ENCODE measurements around the gene C2orf76. TPM values are rescaled to one million over a fixed set of nuclear protein-coding genes. Genes with fewer than 3 reads are reported as not detected.
A peak's percentile ranks its signal among the peaks of the same experiment; 100 is the strongest.
"Not testable (repeated sequence)": the region's sequence is repeated elsewhere in the genome, so short reads cannot be mapped to it uniquely, and the experiment has no call there.

Gene C2orf76
- total RNA-seq, 4 donors from 2014 or later: 6.7 to 10.6 (median 9.3) TPM

- H3K4me3 ChIP-seq: no peak overlapping the region
- TF ChIP-seq EP300 (IDR thresholded peaks at IDR 0.05): no peak
- no peak for TF ChIP-seq POLR2AphosphoS5 (IDR thresholded peaks at IDR 0.05)
- no peak for TF ChIP-seq POLR2A (IDR thresholded peaks at IDR 0.05)
- TF ChIP-seq CTCF (IDR thresholded peaks at IDR 0.05): no peak
- H3K36me3 ChIP-seq: peaks cover 7% of the 10 kb centered on the region
- 66% methylated on average over 3 of the region's 4 CpGs for WGBS
- peak overlapping the region; percentile 86 for H3K27ac ChIP-seq
- no peak for DNase-seq (ENCODE audit: low spot score in 2 of 2)
- H3K4me1 ChIP-seq: peaks cover 20% of the 10 kb centered on the region
- H3K27me3 ChIP-seq: no peaks in the 10 kb centered on the region
- no peaks in the 10 kb centered on the region for H3K9me3 ChIP-seq
These were observed 83.6 kb downstream of the C2orf76 start for GRCh38 chr2:119282996-119283511.

GRCh38 chr2:119282146-119282995, 84.3 kb downstream of the C2orf76 start:
- Histone ChIP-seq H3K4me1 (peaks cover 20% of the 10 kb centered on the region), H3K36me3 (peaks cover 7% of the 10 kb centered on the region), H3K27ac (peak overlapping the region; percentile 86), H3K4me3 (no peak overlapping the region), H3K27me3 (no peaks in the 10 kb centered on the region), H3K9me3 (no peaks in the 10 kb centered on the region)
- no peak for TF ChIP-seq EP300 (IDR thresholded peaks at IDR 0.05)
- TF ChIP-seq POLR2AphosphoS5 (IDR thresholded peaks at IDR 0.05): no peak
- no peak for TF ChIP-seq CTCF (IDR thresholded peaks at IDR 0.05)
- TF ChIP-seq POLR2A (IDR thresholded peaks at IDR 0.05): no peak
- WGBS: 82% methylated on average over 21 of the region's 21 CpGs
- DNase-seq (ENCODE audit: low spot score in 2 of 2): no peak

- Histone ChIP-seq H3K4me3 (no peak overlapping the region), H3K4me1 (peaks cover 20% of the 10 kb centered on the region), H3K27me3 (no peaks in the 10 kb centered on the region), H3K9me3 (no peaks in the 10 kb centered on the region), H3K27ac (no peak overlapping the region), H3K36me3 (no peaks in the 10 kb centered on the region)
- no peak for DNase-seq (ENCODE audit: low spot score in 2 of 2)
- WGBS: 69% methylated on average over 4 of the region's 4 CpGs
- no peak for TF ChIP-seq POLR2A (IDR thresholded peaks at IDR 0.05)
- no peak for TF ChIP-seq POLR2AphosphoS5 (IDR thresholded peaks at IDR 0.05)
- no peak for TF ChIP-seq EP300 (IDR thresholded peaks at IDR 0.05)
- TF ChIP-seq CTCF (IDR thresholded peaks at IDR 0.05): no peak
These were observed 86.0 kb downstream of the C2orf76 start for GRCh38 chr2:119280680-119281079.

- Histone ChIP-seq H3K9me3 (no peaks in the 10 kb centered on the region), H3K36me3 (no peaks in the 10 kb centered on the region), H3K4me3 (no peak overlapping the region), H3K27ac (no peak overlapping the region), H3K4me1 (peaks cover 19% of the 10 kb centered on the region), H3K27me3 (no peaks in the 10 kb centered on the region)
- WGBS: 85% methylated on average over 6 of the region's 6 CpGs
- DNase-seq (ENCODE audit: low spot score in 2 of 2): no peak
- TF ChIP-seq EP300 (IDR thresholded peaks at IDR 0.05): no peak
- no peak for TF ChIP-seq CTCF (IDR thresholded peaks at IDR 0.05)
- TF ChIP-seq POLR2A (IDR thresholded peaks at IDR 0.05): no peak
- no peak for TF ChIP-seq POLR2AphosphoS5 (IDR thresholded peaks at IDR 0.05)
These were observed 87.0 kb downstream of the C2orf76 start for GRCh38 chr2:119279666-119280065.

- TF ChIP-seq EP300 (IDR thresholded peaks at IDR 0.05): no peak
- no peak for TF ChIP-seq POLR2A (IDR thresholded peaks at IDR 0.05)
- TF ChIP-seq CTCF (IDR thresholded peaks at IDR 0.05): no peak
- no peak for TF ChIP-seq POLR2AphosphoS5 (IDR thresholded peaks at IDR 0.05)
- 78% methylated on average over 6 of the region's 6 CpGs for WGBS
- no peak for DNase-seq (ENCODE audit: low spot score in 2 of 2)
These were observed 87.7 kb downstream of the C2orf76 start for GRCh38 chr2:119278946-119279345.

GRCh38 chr2:119278385-119278784, 88.2 kb downstream of the C2orf76 start:
- not testable (repeated sequence) for H3K9me3 ChIP-seq; H3K27me3 ChIP-seq; DNase-seq (ENCODE audit: low spot score in 2 of 2); H3K4me1 ChIP-seq; H3K4me3 ChIP-seq; H3K36me3 ChIP-seq; H3K27ac ChIP-seq
- 82% methylated on average over 2 of the region's 2 CpGs for WGBS

More at GRCh38 chr2:119278946-119279345, 87.7 kb downstream of the C2orf76 start:
- no peaks in the 10 kb centered on the region for H3K27me3 ChIP-seq
- H3K9me3 ChIP-seq: no peaks in the 10 kb centered on the region
- no peak overlapping the region for H3K4me3 ChIP-seq
- H3K4me1 ChIP-seq: peaks cover 12% of the 10 kb centered on the region
- H3K27ac ChIP-seq: no peak overlapping the region
- no peaks in the 10 kb centered on the region for H3K36me3 ChIP-seq
